Measurements from ENCODE around the gene PAK5. TPM values are rescaled to one million over a fixed set of nuclear protein-coding genes. Genes with fewer than 3 reads are reported as not detected.

Gene PAK5
- total RNA-seq, 2 experiments from 2014 or later, result not detected

DNA sequence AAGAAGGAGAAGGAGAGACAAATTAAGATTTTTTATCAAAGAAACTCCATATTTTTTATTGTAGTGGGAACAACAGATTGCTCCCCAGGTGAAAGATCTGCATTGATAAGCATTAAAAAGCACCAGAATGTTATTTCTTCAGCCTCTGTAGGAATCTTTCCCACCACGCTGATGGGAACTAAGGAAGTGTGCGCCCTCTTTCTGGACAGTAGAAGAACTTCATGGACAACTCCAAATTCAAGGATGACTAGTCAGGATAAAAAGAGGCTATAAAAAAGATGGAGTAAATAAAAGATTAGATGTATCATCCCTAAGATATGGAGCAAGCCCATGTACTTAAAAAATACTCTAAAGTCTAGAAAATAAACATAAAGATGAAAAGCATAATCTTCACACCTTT lies 45.8 kb upstream of the PAK5 start:
- CTCF ChIA-PET, result interaction anchor here (0.6 kb wide), 1 partner anchor 1528 kb away, joined by 3 read pairs; no protein-coding TSS in a partner anchor
- no peak overlapping the region for H3K4me3 Mint-ChIP-seq

DNA sequence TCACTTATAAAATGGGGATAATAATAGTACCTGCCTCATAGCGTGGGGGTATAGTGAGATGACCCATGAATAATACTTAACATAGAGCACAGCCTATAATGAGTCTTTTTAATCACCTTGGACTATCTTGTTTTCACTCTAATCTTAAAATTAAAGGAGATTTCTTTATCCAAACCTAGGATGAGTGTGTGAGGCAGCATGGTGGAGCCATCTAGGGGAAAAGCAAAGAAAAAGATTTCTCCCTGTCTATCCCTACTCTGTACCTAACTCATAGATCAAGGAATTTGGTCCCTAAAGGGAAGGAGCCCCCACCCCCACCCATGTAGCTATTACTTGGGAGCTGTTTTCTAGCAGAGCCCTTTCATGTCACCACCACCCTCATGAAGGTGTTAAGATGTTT lies 45.2 kb upstream of the PAK5 start:
- intact Hi-C loops (cut with DNase I, micrococcal nuclease), result no loop called here
- no peak for DNase-seq
- no peaks in the 10 kb centered on the region for H3K36me3 ChIP-seq (ENCODE audit: insufficient read depth, low read length)
- no peak overlapping the region for H3K27ac Mint-ChIP-seq
- ChIA-PET POLR2A (no interaction called here), CTCF (interaction anchor here (0.6 kb wide), 1 partner anchor 1529 kb away, joined by 3 read pairs; no protein-coding TSS in a partner anchor)
- H3K4me3 Mint-ChIP-seq, result no peak overlapping the region
- peaks cover 3% of the 10 kb centered on the region for H3K27me3 Mint-ChIP-seq
- no peaks in the 10 kb centered on the region for H3K9me3 ChIP-seq (ENCODE audit: control insufficient read depth in 1 of 2, insufficient read depth in 1 of 2, low read length in 2 of 2)
- H3K4me3 ChIP-seq (ENCODE audit: low read length), result no peak overlapping the region
- H3K9me3 Mint-ChIP-seq, result no peaks in the 10 kb centered on the region
- H3K27me3 ChIP-seq (ENCODE audit: control insufficient read depth in 1 of 2, insufficient read depth in 2 of 2, low read length in 2 of 2), result no peaks in the 10 kb centered on the region
- no peaks in the 10 kb centered on the region for H3K4me1 ChIP-seq (ENCODE audit: insufficient read depth, low read length)
- no peak for ATAC-seq (ENCODE audit: poor library complexity)
- no peaks in the 10 kb centered on the region for H3K36me3 Mint-ChIP-seq (ENCODE audit: low read depth)
- no peak overlapping the region for H3K27ac ChIP-seq (ENCODE audit: low read depth in 1 of 2, low read length in 2 of 2)
- TF ChIP-seq, protein P1, sequence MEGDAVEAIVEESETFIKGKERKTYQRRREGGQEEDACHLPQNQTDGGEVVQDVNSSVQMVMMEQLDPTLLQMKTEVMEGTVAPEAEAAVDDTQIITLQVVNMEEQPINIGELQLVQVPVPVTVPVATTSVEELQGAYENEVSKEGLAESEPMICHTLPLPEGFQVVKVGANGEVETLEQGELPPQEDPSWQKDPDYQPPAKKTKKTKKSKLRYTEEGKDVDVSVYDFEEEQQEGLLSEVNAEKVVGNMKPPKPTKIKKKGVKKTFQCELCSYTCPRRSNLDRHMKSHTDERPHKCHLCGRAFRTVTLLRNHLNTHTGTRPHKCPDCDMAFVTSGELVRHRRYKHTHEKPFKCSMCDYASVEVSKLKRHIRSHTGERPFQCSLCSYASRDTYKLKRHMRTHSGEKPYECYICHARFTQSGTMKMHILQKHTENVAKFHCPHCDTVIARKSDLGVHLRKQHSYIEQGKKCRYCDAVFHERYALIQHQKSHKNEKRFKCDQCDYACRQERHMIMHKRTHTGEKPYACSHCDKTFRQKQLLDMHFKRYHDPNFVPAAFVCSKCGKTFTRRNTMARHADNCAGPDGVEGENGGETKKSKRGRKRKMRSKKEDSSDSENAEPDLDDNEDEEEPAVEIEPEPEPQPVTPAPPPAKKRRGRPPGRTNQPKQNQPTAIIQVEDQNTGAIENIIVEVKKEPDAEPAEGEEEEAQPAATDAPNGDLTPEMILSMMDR (IDR thresholded peaks at IDR 0.05), result no peak
- no peaks in the 10 kb centered on the region for H3K4me1 Mint-ChIP-seq (ENCODE audit: low read depth)

More for the DNA sequence above, 45.8 kb upstream of the PAK5 start:
- intact Hi-C loops (cut with DNase I, micrococcal nuclease), result no loop called here
- Mint-ChIP-seq H3K4me1 (ENCODE audit: low read depth) (no peaks in the 10 kb centered on the region), H3K36me3 (ENCODE audit: low read depth) (no peaks in the 10 kb centered on the region), H3K27ac (no peak overlapping the region), H3K9me3 (no peaks in the 10 kb centered on the region), H3K27me3 (peaks cover 3% of the 10 kb centered on the region)
- no peak for ATAC-seq (ENCODE audit: poor library complexity)
- Histone ChIP-seq H3K27ac (ENCODE audit: low read depth in 1 of 2, low read length in 2 of 2) (no peak overlapping the region), H3K4me1 (ENCODE audit: insufficient read depth, low read length) (no peaks in the 10 kb centered on the region), H3K9me3 (ENCODE audit: control insufficient read depth in 1 of 2, insufficient read depth in 1 of 2, low read length in 2 of 2) (no peaks in the 10 kb centered on the region), H3K36me3 (ENCODE audit: insufficient read depth, low read length) (no peaks in the 10 kb centered on the region), H3K27me3 (ENCODE audit: control insufficient read depth in 1 of 2, insufficient read depth in 2 of 2, low read length in 2 of 2) (no peaks in the 10 kb centered on the region), H3K4me3 (ENCODE audit: low read length) (no peak overlapping the region)
- DNase-seq, result no peak
- POLR2A ChIA-PET, result no interaction called here
- TF ChIP-seq, protein P1 (IDR thresholded peaks at IDR 0.05), result no peak

DNA sequence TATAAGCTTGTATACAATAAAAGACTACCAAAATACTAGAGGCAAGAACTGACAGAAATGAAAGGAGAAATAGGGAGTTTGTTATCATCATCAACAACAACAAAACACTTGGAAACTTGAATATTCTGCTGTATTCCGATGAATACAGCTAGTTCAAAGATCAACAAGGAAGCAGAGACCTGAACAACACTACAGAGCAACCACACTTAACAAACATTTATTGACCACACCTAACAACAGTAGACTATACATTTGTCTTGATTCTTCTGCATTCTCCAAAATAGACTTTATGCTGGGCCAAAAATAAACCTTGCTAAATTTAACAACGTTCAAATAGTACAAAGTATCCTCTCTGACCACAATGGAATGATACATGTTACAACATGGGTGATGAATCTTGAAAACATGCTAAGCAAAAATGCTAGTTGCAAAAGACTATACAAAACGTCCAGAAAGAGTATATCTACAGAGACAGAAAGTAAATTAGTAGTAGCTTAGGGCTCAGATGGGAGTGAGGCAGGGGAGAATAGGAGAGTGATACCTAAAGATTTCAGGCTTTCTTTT lies 39.1 kb upstream of the PAK5 start:
- Mint-ChIP-seq H3K27me3 (peaks cover 1% of the 10 kb centered on the region), H3K4me3 (no peak overlapping the region), H3K36me3 (ENCODE audit: low read depth) (no peaks in the 10 kb centered on the region), H3K27ac (no peak overlapping the region), H3K4me1 (ENCODE audit: low read depth) (no peaks in the 10 kb centered on the region), H3K9me3 (no peaks in the 10 kb centered on the region)
- POLR2A ChIA-PET, result no interaction called here
- no peaks in the 10 kb centered on the region for H3K9me3 ChIP-seq (ENCODE audit: control insufficient read depth in 1 of 2, insufficient read depth in 1 of 2, low read length in 2 of 2)
- H3K27ac ChIP-seq (ENCODE audit: low read depth in 1 of 2, low read length in 2 of 2), result no peak overlapping the region
- intact Hi-C loops (cut with DNase I, micrococcal nuclease), result no loop called here
- ATAC-seq (ENCODE audit: poor library complexity), result no peak
- no peaks in the 10 kb centered on the region for H3K4me1 ChIP-seq (ENCODE audit: insufficient read depth, low read length)
- no peaks in the 10 kb centered on the region for H3K27me3 ChIP-seq (ENCODE audit: control insufficient read depth in 1 of 2, insufficient read depth in 2 of 2, low read length in 2 of 2)
- H3K4me3 ChIP-seq (ENCODE audit: low read length), result no peak overlapping the region
- TF ChIP-seq, protein P1 (IDR thresholded peaks at IDR 0.05), result no peak
- DNase-seq, result no peak
- CTCF ChIA-PET, result no interaction called here
- H3K36me3 ChIP-seq (ENCODE audit: insufficient read depth, low read length), result no peaks in the 10 kb centered on the region

Measured in CD4-positive, alpha-beta T cell (primary cell).